Activated CD8-positive, alpha-beta memory T cell treated with anti-CD3 and anti-CD28 coated beads, Interleukin-2, amount 10 ng/mL, durations not matched to agents 7 days and 5 days (primary cell): Measurements from ENCODE around the gene DERA. TPM values are rescaled to one million over a fixed set of nuclear protein-coding genes. Genes with fewer than 3 reads are reported as not detected.

ENCODE experiments used
- total RNA-seq, 2 experiments: library from RNA; stranded (reverse); gene quantifications; one replicate each; pipeline ENCODE4 v1.2.3, GENCODE V29; 2021

Gene DERA
- total RNA-seq, 2 experiments from 2014 or later = 22.3 to 24.1 TPM

Other genes starting within 250 kb of the DERA start
- gene EPS8, start 121.9 kb upstream of the DERA start, total RNA-seq = 1 to 10 TPM; 1.4 to 2.1 TPM
- gene STRAP, start 28.9 kb upstream of the DERA start, total RNA-seq = 10 to 100 TPM; 70.2 to 96.3 TPM